HEK293 (cell line): Measurements from ENCODE around the gene UBE2E1.
A peak's percentile ranks its signal among the peaks of the same experiment; 100 is the strongest.

Experiments
- ATF2 ChIP-seq: fragments of 450-650 bp; formaldehyde crosslinking; IDR thresholded peaks from 2 replicates; pipeline ENCODE4 v1.5.1; 2016; ENCODE audit warnings: missing biosample characterization, missing genetic modification characterization, low read depth
- BCL11A ChIP-seq: fragments of 450-650 bp; formaldehyde crosslinking; IDR thresholded peaks from 2 replicates; pipeline ENCODE4 v1.5.1; 2016; ENCODE audit warnings: low read depth, missing biosample characterization, missing genetic modification characterization
- MZF1 ChIP-seq: fragments of 450-650 bp; formaldehyde crosslinking; IDR thresholded peaks from 2 replicates; pipeline ENCODE4 v1.5.1; 2017; ENCODE audit warnings: missing biosample characterization, missing genetic modification characterization, borderline replicate concordance
- PATZ1 ChIP-seq: fragments of 450-650 bp; formaldehyde crosslinking; IDR thresholded peaks from 2 replicates; pipeline ENCODE4 v1.5.1; 2016; ENCODE audit warnings: missing biosample characterization, missing genetic modification characterization
- PRDM4 ChIP-seq: fragments of 450-650 bp; formaldehyde crosslinking; IDR thresholded peaks from 2 replicates; pipeline ENCODE4 v1.5.1; 2017; ENCODE audit warnings: missing biosample characterization, missing genetic modification characterization
- RBAK ChIP-seq: fragments of 450-650 bp; formaldehyde crosslinking; IDR thresholded peaks from 2 replicates; pipeline ENCODE4 v1.5.1; 2016; ENCODE audit warnings: missing biosample characterization, missing genetic modification characterization
- SETDB1 ChIP-seq: IDR thresholded peaks from one replicate; pipeline ENCODE4 v1.6.1; 2017; ENCODE audit warnings: mild to moderate bottlenecking, low read length, moderate library complexity, mixed read lengths; ENCODE audit not compliant: insufficient read length
- TRIM28 ChIP-seq: IDR thresholded peaks from 2 replicates; pipeline ENCODE4 v1.6.1; 2011; ENCODE audit warnings: low read length, control low read depth, borderline replicate concordance
- ZBTB48 ChIP-seq: fragments of 450-650 bp; formaldehyde crosslinking; IDR thresholded peaks from 2 replicates; pipeline ENCODE4 v1.5.1; 2016; ENCODE audit warnings: missing biosample characterization, missing genetic modification characterization
- ZFP69B ChIP-seq: fragments of 450-650 bp; formaldehyde crosslinking; IDR thresholded peaks from 2 replicates; pipeline ENCODE4 v1.5.1; 2016; ENCODE audit warnings: missing biosample characterization, missing genetic modification characterization
- ZNF146 ChIP-seq: fragments of 450-650 bp; formaldehyde crosslinking; IDR thresholded peaks from 2 replicates; pipeline ENCODE4 v1.5.1; 2016; ENCODE audit warnings: missing biosample characterization, missing genetic modification characterization
- ZNF169 ChIP-seq: fragments of 450-650 bp; formaldehyde crosslinking; IDR thresholded peaks from 2 replicates; pipeline ENCODE4 v1.5.1; 2016; ENCODE audit warnings: missing biosample characterization, missing genetic modification characterization
- ZNF184 ChIP-seq: fragments of 450-650 bp; IDR thresholded peaks from 2 replicates; pipeline ENCODE4 v1.5.1; 2018; ENCODE audit warnings: missing biosample characterization, mild to moderate bottlenecking, missing genetic modification characterization
- ZNF2 ChIP-seq: fragments of 450-650 bp; formaldehyde crosslinking; IDR thresholded peaks from 2 replicates; pipeline ENCODE4 v1.5.1; 2016; ENCODE audit warnings: missing biosample characterization, missing genetic modification characterization
- ZNF202 ChIP-seq: fragments of 450-650 bp; formaldehyde crosslinking; IDR thresholded peaks from 2 replicates; pipeline ENCODE4 v1.5.1; 2016; ENCODE audit warnings: missing biosample characterization, missing genetic modification characterization, borderline replicate concordance
- ZNF214 ChIP-seq: fragments of 450-650 bp; formaldehyde crosslinking; IDR thresholded peaks from 2 replicates; pipeline ENCODE4 v1.5.1; 2017; ENCODE audit warnings: missing biosample characterization, mild to moderate bottlenecking, missing genetic modification characterization, borderline replicate concordance
- ZNF223 ChIP-seq: fragments of 450-650 bp; formaldehyde crosslinking; IDR thresholded peaks from 2 replicates; pipeline ENCODE4 v1.5.1; 2016; ENCODE audit warnings: missing biosample characterization, missing genetic modification characterization
- ZNF248 ChIP-seq: fragments of 450-650 bp; formaldehyde crosslinking; IDR thresholded peaks from 2 replicates; pipeline ENCODE4 v1.5.1; 2017; ENCODE audit warnings: missing biosample characterization, missing genetic modification characterization
- ZNF416 ChIP-seq: fragments of 450-650 bp; formaldehyde crosslinking; IDR thresholded peaks from 2 replicates; pipeline ENCODE4 v1.5.1; 2016; ENCODE audit warnings: missing biosample characterization, missing genetic modification characterization
- ZNF423 ChIP-seq: fragments of 450-650 bp; formaldehyde crosslinking; IDR thresholded peaks from 2 replicates; pipeline ENCODE4 v1.5.1; 2016; ENCODE audit warnings: missing biosample characterization, missing genetic modification characterization
- ZNF473 ChIP-seq: fragments of 450-650 bp; formaldehyde crosslinking; IDR thresholded peaks from 2 replicates; pipeline ENCODE4 v1.5.1; 2017; ENCODE audit warnings: missing biosample characterization, missing genetic modification characterization
- ZNF510 ChIP-seq: fragments of 450-650 bp; formaldehyde crosslinking; IDR thresholded peaks from 2 replicates; pipeline ENCODE4 v1.5.1; 2018; ENCODE audit warnings: mild to moderate bottlenecking, missing genetic modification characterization, missing biosample characterization; ENCODE audit not compliant: insufficient replicate concordance
- ZNF555 ChIP-seq: fragments of 450-650 bp; formaldehyde crosslinking; conservative IDR thresholded peaks from 2 replicates; pipeline ENCODE4 v1.5.1; 2017; ENCODE audit warnings: missing biosample characterization, mild to moderate bottlenecking, missing genetic modification characterization, inconsistent platforms
- ZNF621 ChIP-seq: fragments of 450-650 bp; formaldehyde crosslinking; IDR thresholded peaks from 2 replicates; pipeline ENCODE4 v1.5.1; 2017; ENCODE audit warnings: missing biosample characterization, missing genetic modification characterization
- ZNF624 ChIP-seq: fragments of 450-650 bp; formaldehyde crosslinking; IDR thresholded peaks from 2 replicates; pipeline ENCODE4 v1.5.1; 2017; ENCODE audit warnings: missing biosample characterization, missing genetic modification characterization
- ZNF629 ChIP-seq: fragments of 450-650 bp; formaldehyde crosslinking; IDR thresholded peaks from 2 replicates; pipeline ENCODE4 v1.5.1; 2017; ENCODE audit warnings: missing biosample characterization, missing genetic modification characterization
- ZNF645 ChIP-seq: fragments of 450-650 bp; formaldehyde crosslinking; IDR thresholded peaks from 2 replicates; pipeline ENCODE4; 2016; ENCODE audit warnings: missing biosample characterization, missing genetic modification characterization
- ZNF670 ChIP-seq: fragments of 450-650 bp; formaldehyde crosslinking; IDR thresholded peaks from 2 replicates; pipeline ENCODE4 v1.5.1; 2016; ENCODE audit warnings: missing biosample characterization, missing genetic modification characterization, low read depth
- ZNF791 ChIP-seq: fragments of 450-650 bp; formaldehyde crosslinking; IDR thresholded peaks from 2 replicates; pipeline ENCODE4 v1.5.1; 2016; ENCODE audit warnings: missing biosample characterization, missing genetic modification characterization
- ZSCAN18 ChIP-seq: fragments of 450-650 bp; formaldehyde crosslinking; IDR thresholded peaks from 2 replicates; pipeline ENCODE4 v1.5.1; 2016; ENCODE audit warnings: missing biosample characterization, missing genetic modification characterization
- ZSCAN23 ChIP-seq: fragments of 450-650 bp; formaldehyde crosslinking; IDR thresholded peaks from 2 replicates; pipeline ENCODE4 v1.5.1; 2016; ENCODE audit warnings: missing biosample characterization, missing genetic modification characterization
- ZSCAN30 ChIP-seq: fragments of 450-650 bp; IDR thresholded peaks from 2 replicates; pipeline ENCODE4 v1.5.1; 2018; ENCODE audit warnings: missing biosample characterization, mild to moderate bottlenecking, missing genetic modification characterization, moderate library complexity

The UBE2E1 gene

GRCh38 chr3:23806534-23807423 lies 1.0 kb downstream of the UBE2E1 start (continued):
- TF ChIP-seq ATF2 (no peak), RBAK (no peak), ZNF670 (tag by site-specific recombination) (no peak), ZNF791 (no peak), ZNF629 (tag by site-specific recombination) (no peak), ZNF645 (tag by site-specific recombination) (no peak), ZBTB48 (tag by site-specific recombination) (no peak), ZNF510 (tag by site-specific recombination) (no peak), ZNF248 (tag by site-specific recombination) (no peak), ZNF2 (tag by site-specific recombination) (0 out of 2 replicates have a peak, but pooled peaks have one; percentile 36), ZNF624 (tag by site-specific recombination) (no peak), ZNF473 (no peak), ZNF621 (tag by site-specific recombination) (no peak), ZNF423 (tag by site-specific recombination) (peak; percentile 64; the same call in 1 of the 2 replicates), ZNF416 (no peak), TRIM28 (no peak), SETDB1 (no peak), ZNF555 (tag by site-specific recombination) (no peak), ZNF214 (no peak), ZSCAN23 (tag by site-specific recombination) (no peak), ZNF169 (tag by site-specific recombination) (no peak), BCL11A (tag by site-specific recombination) (no peak), ZSCAN30 (tag by site-specific recombination) (0 out of 2 replicates have a peak, but pooled peaks have one; percentile 4), ZNF223 (tag by site-specific recombination) (no peak), MZF1 (tag by site-specific recombination) (no peak), PATZ1 (peak; percentile 74; the same call in 1 of the 2 replicates), ZNF184 (tag by site-specific recombination) (no peak), ZNF146 (tag by site-specific recombination) (no peak), ZFP69B (tag by site-specific recombination) (no peak), PRDM4 (peak; percentile 71), ZSCAN18 (tag by site-specific recombination) (no peak), ZNF202 (no peak)
